Activated gamma-delta T cell (primary cell): ENCODE data around the gene JMJD1C.
"Not testable (repeated sequence)": the region's sequence is repeated elsewhere in the genome, so short reads cannot be mapped to it uniquely, and the experiment has no call there.

Experiments
- DNase-seq: peaks from one replicate; lab custom pipeline; 2025; lab: John Stamatoyannopoulos, UW

Gene JMJD1C

DNA sequence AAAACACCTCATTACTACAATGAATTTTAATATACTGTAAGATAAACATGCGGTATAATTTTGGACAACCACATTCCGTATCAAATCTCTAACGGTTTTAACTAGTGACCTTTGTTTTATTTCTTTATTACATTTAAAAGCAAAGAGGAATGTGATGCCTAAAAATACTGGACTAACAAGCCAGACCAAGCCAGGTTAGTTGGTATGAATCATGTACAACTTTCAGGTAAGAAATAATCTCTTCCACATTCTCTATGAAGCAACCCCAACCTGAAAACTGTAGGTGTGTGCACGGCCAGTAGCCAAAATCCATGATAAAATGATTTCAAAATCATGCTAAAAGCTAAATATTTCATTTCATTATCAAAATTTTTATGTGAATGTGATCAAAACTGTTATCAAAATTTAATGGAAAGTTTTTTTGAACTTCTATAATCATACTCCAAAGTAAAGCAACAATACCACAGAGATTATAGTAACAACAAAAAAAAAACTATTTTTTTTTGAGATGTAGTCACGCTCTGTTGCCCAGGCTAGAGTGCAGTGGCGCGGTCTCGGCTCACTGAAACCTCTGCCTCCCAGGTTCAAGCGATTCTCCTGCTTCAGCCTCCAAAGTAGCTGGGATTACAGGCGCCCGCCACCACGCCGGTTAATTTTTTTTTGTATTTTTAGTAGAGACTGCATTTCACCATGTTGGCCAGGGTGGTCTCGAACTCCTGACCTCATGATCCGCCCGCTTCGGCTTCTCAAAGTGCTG lies 205.5 kb downstream of the JMJD1C start:
- no peak for DNase-seq

DNA sequence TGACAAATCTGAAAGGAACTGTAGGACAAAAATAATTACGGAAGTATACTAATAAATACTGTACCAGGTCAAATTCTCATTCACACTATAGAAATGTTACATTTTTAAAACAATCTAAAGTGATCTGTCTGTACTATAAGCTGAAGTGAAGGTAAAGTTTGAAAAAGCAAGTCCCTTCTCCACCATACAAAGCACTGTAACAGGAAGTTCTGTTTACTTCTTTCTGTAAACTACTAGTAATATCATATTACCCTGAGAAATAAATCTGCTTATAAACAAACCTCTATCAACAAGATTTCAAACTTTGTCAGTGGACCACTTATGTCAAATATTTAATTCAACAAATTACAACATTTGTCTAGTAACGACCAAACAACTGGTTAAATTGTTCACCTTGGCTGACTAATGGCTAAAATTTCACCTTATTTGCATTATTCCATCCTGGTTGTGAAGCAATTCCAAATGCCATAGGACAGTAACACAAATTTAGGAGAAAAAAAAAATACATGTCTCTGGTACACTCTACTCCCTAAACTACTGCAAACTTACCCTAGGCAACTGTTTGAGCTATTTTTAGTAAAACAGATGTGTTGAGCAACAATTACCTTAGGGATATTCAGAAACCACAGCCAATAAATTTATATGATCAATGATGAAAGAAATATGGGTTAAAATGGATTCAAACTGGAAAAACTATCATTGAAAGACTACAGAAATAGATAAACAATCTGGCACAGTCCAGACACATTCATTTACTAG lies 206.7 kb downstream of the JMJD1C start:
- no peak for DNase-seq

DNA sequence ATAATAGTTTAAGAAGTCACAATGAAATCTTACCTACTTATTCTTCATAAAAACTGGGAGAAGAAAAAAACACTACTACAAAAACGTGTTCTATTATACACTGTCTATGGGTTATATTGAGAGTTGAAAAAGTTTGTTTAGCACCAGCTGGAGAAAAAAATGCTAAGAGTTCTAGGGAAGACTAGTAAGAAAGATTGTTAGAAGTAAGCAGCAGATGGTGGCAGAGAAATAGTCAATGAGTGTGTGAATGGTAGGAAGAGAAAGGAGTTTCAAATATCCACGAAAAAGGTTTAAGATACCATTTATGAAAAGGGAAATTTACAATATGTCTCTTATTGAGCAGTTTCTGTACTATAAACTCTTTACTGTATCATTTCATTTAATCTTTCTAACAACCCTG lies 208.0 kb downstream of the JMJD1C start:
- no peak for DNase-seq

DNA sequence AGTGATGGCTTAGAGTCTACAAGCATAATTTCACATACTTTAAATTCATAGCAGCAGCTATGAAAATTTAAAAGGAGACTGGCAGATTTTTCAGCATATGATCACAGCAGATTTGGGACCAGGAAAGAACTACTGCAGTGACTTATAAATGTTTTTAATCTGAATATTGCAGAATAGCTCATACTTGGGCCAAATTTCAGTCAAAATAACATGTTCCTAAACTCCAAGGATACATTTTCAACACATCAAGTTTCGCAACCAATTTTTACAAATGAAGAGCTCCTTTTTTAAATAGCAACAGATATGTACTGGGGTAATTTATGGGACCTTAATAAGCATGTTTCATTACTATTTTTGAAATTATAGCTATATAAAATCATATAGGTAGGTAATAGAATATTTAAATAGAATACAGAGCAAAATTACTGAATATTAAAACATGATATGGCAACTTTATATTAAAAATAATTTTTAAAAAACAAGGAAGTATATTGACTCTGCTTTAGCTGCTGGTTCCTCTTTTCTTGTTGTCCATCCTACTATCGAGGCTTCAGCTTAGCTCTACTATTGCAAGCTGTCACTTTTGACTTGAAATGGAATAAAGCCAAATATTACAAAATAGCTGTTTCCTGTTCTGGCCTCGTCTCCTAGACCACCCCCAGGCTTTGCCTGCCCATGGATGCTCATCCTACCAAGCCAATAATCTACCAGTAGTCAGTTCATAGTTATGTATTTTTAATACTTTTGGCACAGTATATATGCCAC lies 209.6 kb downstream of the JMJD1C start:
- DNase-seq: no peak

DNA sequence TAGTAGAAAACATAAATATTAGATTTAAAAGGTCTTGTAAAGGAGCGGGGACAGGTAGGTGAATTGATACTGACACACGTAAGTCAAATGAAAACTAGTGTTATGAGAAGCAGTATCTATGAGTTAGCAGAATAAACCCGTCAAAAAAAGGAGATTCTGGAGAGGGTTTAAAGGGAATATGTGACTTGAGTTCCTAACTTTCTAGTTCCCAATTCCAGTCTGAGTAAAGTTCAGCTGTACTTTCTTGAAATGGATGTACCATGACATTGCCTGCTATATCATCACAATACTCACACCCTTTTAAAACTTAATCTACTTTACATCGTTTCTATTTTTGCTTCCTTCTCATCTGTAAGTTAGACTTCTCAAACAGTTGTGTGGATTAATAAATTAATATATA lies 210.5 kb downstream of the JMJD1C start:
- DNase-seq: no peak

DNA sequence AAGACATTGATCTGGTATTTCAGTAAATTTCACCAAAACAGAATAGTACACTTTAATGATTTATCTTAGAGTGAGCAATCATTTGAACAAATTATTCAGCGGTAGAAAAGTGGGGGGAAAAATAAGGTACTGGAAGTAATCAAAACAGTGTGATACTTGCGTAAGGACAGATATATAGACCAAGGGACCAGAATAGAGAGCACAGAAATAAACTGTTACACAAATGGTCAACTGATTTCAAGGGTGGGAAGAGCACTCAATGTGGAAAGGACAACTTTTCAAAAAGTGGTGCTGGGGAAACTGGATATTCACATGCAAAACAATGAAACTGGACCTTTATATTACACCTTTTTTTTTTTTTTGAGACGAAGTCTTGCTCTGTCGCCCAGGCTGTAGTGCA lies 212.7 kb downstream of the JMJD1C start:
- no peak for DNase-seq

DNA sequence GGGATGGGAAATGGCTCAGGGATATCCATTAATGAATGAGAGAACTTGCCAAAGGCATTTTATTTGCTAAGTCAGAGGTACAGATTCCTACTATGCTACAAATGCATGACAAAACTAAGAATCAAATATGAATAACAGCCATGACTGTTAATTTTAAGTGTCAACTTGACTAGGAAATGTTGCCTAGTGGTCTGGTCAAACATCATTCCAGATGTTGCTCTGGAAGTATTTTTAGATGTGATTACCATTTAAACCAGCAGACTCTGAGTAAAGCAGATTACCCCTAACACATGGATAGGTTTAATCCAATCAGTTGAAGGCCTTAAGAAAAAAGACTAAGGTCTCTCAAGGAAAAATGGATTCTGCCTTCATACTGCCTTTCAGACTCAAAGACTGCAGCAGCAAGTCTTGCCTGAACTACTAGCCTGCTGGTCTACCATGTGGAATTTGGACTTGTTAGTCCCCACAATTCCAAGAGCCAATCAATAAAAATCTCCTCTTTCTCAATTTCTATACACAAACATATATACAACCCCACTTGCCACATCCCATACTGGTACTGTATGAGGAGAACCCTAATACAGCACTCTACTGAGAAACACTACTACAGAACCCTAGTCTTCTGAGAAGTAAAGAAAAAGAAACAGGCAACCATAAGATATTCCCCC lies 213.5 kb downstream of the JMJD1C start:
- DNase-seq: no peak

DNA sequence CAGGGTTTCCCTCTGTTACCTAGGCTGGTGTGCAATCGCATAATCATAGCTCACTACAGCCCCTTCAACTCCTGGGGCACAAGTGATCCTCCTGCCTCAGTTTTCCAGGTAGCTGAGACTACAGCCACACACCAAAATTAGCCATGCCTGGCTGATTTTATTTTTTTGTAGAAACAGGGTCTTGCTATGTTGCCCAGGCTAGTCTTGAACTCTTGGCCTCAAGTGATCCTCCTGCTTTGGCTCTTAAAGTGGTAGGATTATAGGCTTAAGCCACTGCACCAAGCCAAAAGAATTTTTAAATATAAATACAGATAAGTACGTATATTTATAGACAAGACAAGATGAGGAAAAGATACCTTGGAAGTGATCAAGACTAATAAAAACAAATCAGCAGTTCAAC lies 215.7 kb downstream of the JMJD1C start:
- DNase-seq: no peak

DNA sequence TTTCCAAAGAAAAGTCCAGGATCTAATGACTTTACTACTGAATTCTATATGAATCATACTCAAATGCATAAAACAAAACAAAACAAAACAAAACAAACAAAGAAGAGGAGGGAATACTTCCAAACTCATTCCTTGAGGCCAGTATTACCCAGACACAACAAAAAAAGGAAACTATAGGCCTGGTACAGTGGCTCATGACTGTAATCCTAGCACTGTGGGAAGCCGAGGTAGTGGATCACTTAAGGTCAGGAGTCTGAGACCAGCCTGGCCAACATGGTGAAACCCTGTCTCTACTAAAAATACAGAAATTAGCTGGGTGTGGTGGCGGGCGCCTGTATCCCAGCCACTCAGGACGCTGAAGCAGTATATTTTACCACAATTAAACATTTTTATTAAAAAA lies 218.0 kb downstream of the JMJD1C start:
- no peak for DNase-seq

DNA sequence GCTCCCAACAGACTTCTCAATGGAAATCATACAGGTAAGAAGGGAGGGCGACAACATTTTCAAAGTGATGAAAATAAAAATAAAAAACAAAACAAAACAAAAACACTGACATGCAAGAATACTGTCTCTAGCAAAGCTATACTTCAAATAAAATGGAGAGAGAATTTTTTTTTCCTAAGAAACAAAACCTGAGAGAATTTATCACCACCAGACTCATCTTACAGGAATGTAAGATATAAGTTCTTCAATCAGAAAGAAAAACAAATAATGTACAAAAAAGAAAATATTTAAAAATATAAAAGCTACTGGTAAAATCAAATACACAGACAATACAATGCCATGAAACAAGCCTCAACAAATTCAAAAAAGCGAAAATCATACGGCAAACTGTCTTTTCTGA lies 219.4 kb downstream of the JMJD1C start:
- no peak for DNase-seq

DNA sequence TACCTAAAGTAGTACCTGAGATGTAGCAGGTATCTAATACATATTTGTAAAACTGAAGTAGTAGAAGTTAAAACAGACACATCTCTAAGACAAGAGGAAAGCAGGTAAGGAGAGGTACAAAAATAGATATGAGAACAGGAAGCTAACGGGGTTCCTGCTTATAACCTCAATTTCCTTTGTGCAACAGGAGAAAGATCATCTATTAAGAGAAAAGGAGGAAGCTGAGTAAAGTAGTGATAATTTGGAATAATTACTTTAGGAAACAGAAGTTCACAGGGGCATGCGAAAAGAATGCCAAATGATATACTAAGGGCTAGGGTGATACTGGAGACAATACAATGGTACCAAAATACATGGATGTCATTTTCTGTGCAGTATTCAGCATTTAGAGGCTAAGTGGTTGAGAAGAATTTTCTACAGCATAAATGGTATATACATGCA lies 223.9 kb downstream of the JMJD1C start:
- no peak for DNase-seq

DNA sequence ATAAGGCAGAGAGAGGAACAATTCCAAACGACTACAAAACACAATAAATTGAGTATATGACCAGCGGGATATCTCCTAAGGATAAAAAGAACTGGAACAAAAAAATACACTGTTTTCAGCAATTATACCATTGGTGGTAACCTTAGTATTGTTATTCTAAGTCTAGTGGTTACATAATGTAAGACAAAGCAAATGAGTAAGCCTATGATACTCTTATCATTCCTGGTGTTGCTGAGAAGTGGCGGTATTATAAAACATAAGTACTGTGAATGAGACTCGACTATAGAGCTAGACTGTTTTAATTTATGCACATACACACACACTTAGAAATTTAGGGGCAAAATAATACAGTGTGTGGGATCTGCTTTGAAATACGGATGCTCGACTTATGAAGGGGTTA lies 225.0 kb downstream of the JMJD1C start:
- DNase-seq: no peak

DNA sequence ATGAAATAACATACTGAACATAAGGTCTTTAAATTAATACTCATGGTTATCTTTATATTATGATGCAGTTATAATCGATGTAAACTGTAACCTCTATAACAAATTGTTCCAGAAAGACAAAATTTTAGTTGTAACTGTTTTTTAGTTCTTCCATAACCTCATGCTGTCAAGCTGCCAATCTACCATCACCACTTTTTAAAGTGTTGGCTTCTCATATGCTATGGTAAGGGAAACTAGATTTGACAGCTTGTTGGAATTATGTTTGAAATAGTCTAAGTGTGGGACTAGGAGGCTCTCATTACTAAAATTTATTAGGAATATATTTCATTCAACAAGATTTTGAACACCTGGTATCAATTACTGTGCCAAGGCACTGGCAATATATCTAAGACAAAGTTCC lies 227.3 kb downstream of the JMJD1C start:
- DNase-seq: no peak

DNA sequence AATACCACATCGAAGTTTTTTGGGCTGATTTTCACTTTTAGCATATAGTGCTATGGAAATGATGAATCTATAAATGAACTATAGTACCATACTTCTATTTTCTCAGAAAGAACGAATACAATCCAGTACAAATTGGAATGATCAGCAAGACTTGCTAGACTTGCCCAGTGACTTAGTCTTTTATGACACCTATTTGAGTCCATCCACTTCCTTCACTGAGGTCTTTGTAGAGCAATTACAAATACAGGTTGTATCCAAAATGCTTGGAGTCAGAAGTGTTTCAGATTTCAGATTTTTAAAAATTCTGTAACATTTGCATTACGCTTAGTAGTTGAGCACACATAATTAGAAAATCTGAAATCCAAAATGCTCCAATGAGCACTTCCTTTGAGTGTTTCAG lies 228.4 kb downstream of the JMJD1C start:
- DNase-seq: no peak

DNA sequence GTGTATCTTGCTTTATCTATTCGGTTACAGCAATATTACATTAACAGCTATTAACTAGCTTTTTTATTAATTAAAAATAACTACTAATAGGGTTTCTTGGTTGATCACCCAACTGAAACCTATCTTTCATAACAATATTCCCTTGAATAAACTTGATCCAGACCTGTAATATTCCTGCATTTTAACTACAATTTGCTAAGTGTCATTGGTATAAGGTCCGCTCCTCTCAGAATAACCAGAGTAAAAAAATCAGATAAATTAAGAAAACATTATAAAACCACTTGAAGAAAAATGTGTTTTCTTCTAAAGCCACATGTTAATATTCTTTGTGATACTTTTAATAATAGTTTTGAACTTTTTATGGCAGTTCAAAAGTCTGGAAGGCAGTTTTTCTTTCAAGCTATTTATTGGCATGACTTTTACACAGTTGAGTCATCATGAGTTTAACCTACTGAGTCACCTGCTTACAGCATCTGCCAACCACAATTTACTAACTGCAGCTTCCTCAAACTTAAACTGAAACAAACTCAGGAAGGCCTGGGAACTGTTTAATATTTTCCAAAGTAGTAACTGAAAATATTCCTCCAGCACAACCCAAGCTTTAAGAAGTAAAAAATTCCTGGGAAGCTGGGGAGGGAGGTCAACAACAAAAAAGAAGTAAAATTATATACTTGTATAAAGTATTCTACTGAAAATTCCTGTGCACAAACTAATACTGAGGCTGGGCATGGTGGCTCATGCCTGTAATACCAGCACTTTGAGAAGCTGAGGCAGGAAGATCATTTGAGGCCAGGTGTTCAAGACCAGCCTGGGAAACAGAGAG lies 229.5 kb downstream of the JMJD1C start:
- no peak for DNase-seq

DNA sequence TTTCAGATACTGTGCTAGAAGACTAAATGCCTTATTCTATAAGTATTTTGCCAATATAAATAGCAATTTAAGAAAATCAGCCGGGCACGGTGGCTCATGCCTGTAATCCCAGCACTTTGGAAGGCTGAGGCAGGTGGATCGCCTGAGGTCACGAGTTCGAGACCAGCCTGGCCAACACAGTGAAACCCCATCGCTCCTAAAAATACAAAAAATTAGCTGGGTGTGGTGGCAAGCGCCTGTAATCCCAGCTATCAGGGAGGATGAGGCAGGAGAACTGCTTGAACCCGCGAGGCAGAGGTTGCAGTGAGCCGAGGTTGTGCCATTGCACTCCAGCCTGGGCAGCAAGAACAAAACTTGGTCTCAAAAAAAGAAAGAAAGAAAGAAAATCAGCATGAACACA lies 230.6 kb downstream of the JMJD1C start:
- DNase-seq: not testable (repeated sequence)

DNA sequence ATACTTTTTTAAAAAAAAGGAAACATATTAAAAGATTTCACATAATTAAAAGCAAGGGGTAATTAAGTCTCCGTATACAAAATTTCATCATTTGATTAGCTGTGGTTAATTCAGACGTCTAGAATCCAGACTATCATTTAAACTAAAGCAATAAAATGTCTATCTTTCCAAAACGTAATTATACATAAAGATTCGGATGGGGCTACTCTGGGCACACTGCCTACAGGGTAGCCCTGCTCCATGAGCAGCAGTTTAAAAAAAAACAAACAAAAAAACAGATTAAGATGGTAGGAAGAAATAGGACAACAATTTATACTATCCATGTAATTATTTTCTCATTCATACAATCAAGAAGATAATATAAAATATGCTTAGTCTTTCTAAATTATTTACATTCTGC lies 236.6 kb downstream of the JMJD1C start:
- no peak for DNase-seq

DNA sequence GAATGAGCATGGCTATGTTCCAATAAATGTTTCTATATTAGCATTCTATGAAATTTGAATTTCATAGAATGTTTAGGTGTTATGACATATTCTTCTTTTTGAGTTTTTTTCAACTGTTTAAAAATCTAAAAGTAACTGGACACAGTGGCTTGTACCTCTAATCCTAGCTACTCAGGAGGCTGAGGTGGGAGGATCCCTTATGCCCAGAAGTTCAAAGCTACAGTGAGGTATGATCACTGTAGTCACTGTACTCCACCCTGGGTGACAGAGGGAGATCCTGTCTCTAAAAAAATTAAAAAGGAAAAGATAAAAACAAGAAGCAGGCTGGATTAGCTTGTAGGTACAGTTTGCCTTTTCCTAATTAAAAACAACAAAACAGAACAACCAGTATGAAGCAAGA lies 237.5 kb downstream of the JMJD1C start:
- no peak for DNase-seq

DNA sequence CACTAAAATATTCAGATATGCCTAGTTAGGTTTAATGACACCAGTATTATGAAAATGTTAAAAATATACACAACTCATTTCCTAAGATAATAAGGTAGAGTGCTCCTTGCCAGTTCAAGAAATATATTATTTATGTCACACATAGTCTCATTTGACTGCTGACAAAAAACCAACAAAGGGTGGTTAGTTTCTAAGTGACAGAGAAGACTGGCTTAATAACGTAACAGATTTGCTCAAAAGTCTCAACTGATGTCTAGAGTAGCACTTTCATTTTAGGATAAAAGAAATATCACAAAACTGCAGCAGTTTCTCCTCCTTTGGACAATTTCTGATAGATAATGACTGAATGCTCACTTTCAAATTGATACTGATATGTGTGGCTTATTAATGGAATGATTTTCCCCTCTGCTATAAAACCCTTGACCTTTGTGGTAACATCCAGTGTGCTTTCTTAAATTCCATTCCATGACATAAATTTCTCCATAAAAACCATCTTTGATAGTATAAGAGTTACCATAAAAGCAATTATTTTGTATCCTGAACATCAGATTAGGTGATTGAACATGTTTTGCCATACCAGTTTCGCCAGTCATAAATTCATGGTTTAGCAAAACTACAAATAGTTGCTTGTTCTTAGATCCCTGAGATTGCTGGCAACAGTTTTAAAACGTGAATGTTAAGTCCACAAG lies 238.4 kb downstream of the JMJD1C start:
- DNase-seq: no peak

DNA sequence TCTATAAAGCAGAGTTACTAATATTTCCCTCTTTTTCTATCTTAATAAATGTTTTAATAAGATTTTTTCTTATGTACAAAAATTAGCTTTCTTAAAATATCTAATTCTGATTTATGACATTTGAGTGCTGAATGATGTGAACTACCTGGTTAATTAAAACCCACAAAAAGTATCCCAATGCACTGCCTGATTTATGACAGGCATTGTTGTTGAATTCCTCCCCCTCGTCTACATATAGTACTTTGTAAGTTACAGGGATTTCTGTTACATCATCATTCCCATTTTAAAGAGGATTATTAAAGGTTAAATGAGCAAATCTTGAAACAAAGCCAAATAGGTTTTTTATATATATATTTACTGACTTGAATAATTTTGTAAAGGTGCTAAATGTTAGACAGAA lies 241.5 kb downstream of the JMJD1C start:
- no peak for DNase-seq

DNA sequence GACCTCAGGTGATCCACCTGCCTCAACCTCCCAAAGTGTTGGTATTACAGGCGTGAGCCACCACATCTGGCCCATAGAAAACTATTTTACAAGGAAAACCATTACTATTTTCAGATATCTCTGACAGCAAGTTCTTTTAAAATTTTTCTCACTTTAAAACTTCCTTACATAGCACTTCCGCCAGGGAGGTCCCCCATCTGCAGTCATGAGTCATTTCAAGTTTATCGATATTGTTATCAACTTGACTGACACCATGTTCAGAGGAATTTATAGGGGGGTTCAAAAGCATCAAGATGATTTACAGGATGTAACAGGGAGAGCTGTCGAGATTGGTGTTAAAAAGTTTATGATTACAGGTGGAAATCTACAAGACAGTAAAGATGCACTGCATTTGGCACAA lies 243.8 kb downstream of the JMJD1C start:
- DNase-seq: no peak
